NCI-H2196 (cell line): ENCODE measurements around the gene SLC34A3.

Experiments
- DNase-seq: peaks from one replicate; lab custom pipeline; 2025; ENCODE audit not compliant: unreplicated experiment; lab: John Stamatoyannopoulos, UW

SLC34A3 gene

GRCh38 chr9:137275203-137275587, 44.5 kb downstream of the SLC34A3 start:
- DNase-seq = no peak

GRCh38 chr9:137275588-137276472, 45.1 kb downstream of the SLC34A3 start:
- no peak for DNase-seq

- no peak for DNase-seq
Observed at GRCh38 chr9:137276473-137277328, 46.0 kb downstream of the SLC34A3 start.

GRCh38 chr9:137277329-137278041, 46.8 kb downstream of the SLC34A3 start, which contains the start of gene TOR4A:
TSS of gene TOR4A (plus strand) at chr9:137277726. CDS start at chr9:137278690, 964 bp downstream.
- no peak for DNase-seq

GRCh38 chr9:137278061-137278701, 47.5 kb downstream of the SLC34A3 start:
- DNase-seq = no peak

- no peak for DNase-seq
Observed at GRCh38 chr9:137278721-137279711, 48.3 kb downstream of the SLC34A3 start.

GRCh38 chr9:137279741-137280473, 49.2 kb downstream of the SLC34A3 start:
- no peak for DNase-seq

GRCh38 chr9:137280474-137281344, 50.0 kb downstream of the SLC34A3 start:
- no peak for DNase-seq

GRCh38 chr9:137281345-137282116, 50.8 kb downstream of the SLC34A3 start:
- no peak for DNase-seq
